Mesenchymal stem cell (in vitro differentiated cells and primary cell): Measurements from ENCODE around the gene KCNK7.
A peak's percentile ranks its signal among the peaks of the same experiment; 100 is the strongest.

ENCODE experiments used
- DNase-seq: peaks from one replicate; pipeline ENCODE4 v3.0.0-alpha.2; 2013
- H2AFZ ChIP-seq: one replicate; pipeline ENCODE4 v1.6.1; 2013; ENCODE audit warnings: low read depth, mild to moderate bottlenecking, control low read depth, inconsistent platforms, low read length, moderate library complexity
- H2AK5ac ChIP-seq: 2 replicates; pipeline ENCODE4 v1.6.1; 2013; ENCODE audit warnings: low read length, moderate library complexity, mild to moderate bottlenecking, inconsistent platforms; ENCODE audit not compliant: severe bottlenecking
- H2BK120ac ChIP-seq: one replicate; pipeline ENCODE4 v1.6.1; 2013; ENCODE audit warnings: low read depth, mild to moderate bottlenecking, inconsistent platforms, low read length, moderate library complexity
- H2BK12ac ChIP-seq, 2 experiments: one replicate each; pipeline ENCODE4 v1.6.1; 2013; ENCODE audit warnings: inconsistent platforms in 2 of 2, low read length in 2 of 2, mild to moderate bottlenecking in 2 of 2, moderate library complexity in 2 of 2, control low read depth in 1 of 2
- H2BK15ac ChIP-seq: one replicate; pipeline ENCODE4 v1.6.1; 2013; ENCODE audit warnings: mild to moderate bottlenecking, low read depth, inconsistent platforms; ENCODE audit not compliant: poor library complexity, severe bottlenecking
- H2BK5ac ChIP-seq: 2 replicates; pipeline ENCODE4 v1.6.1; 2013; ENCODE audit warnings: low read depth, mild to moderate bottlenecking, low read length, control low read depth, inconsistent platforms; ENCODE audit not compliant: poor library complexity, severe bottlenecking
- H3K14ac ChIP-seq, 2 experiments: one replicate each; pipeline ENCODE4 v1.6.1; 2013; ENCODE audit warnings: inconsistent platforms in 2 of 2, low read length in 2 of 2, control low read depth in 1 of 2, mild to moderate bottlenecking in 1 of 2, moderate library complexity in 1 of 2
- H3K18ac ChIP-seq, 2 experiments: one replicate each; pipeline ENCODE4 v1.6.1; 2013; ENCODE audit warnings: inconsistent platforms in 2 of 2, low read length in 2 of 2, control low read depth in 1 of 2, low read depth in 1 of 2, mild to moderate bottlenecking in 1 of 2
- H3K23ac ChIP-seq, 2 experiments: one replicate each; pipeline ENCODE4 v1.6.1; 2013; ENCODE audit warnings: inconsistent platforms in 2 of 2, low read length in 2 of 2, mild to moderate bottlenecking in 2 of 2, moderate library complexity in 2 of 2, control low read depth in 1 of 2
- H3K27ac ChIP-seq: 2 replicates; pipeline ENCODE4 v1.5.1; 2013; ENCODE audit warnings: mild to moderate bottlenecking, moderate library complexity, low read length, control low read depth, inconsistent platforms; ENCODE audit not compliant: poor library complexity, severe bottlenecking
- H3K27me3 ChIP-seq, 2 experiments: 2 replicates each; pipeline versions ENCODE4 v1.6.1 to v1.7.0; 2013; ENCODE audit warnings: low read length in 2 of 2, mild to moderate bottlenecking in 2 of 2, moderate library complexity in 2 of 2, control low read depth in 1 of 2, inconsistent platforms in 1 of 2; ENCODE audit not compliant: control insufficient read depth in 1 of 2, insufficient read depth in 1 of 2
- H3K36me3 ChIP-seq, 2 experiments: 2 replicates each; pipeline versions ENCODE4 v1.6.1 to v1.7.0; 2013; ENCODE audit warnings: low read length in 2 of 2, control low read depth in 1 of 2, inconsistent platforms in 1 of 2, low read depth in 1 of 2, mild to moderate bottlenecking in 1 of 2; ENCODE audit not compliant: insufficient read depth in 2 of 2, control insufficient read depth in 1 of 2
- H3K4ac ChIP-seq, 2 experiments: one replicate each; pipeline ENCODE4 v1.6.1; 2013; ENCODE audit warnings: inconsistent platforms in 2 of 2, low read length in 2 of 2, mild to moderate bottlenecking in 2 of 2, moderate library complexity in 2 of 2, control low read depth in 1 of 2, low read depth in 1 of 2
- H3K4me1 ChIP-seq: 2 replicates; pipeline ENCODE4 v1.6.1; 2013; ENCODE audit warnings: low read depth, low read length, control low read depth; ENCODE audit not compliant: control insufficient read depth, insufficient read depth
- H3K4me2 ChIP-seq: 2 replicates; pipeline ENCODE4 v1.6.1; 2013; ENCODE audit warnings: low read length, mild to moderate bottlenecking, inconsistent platforms; ENCODE audit not compliant: poor library complexity, severe bottlenecking
- H3K4me3 ChIP-seq, 2 experiments: 2 replicates each; pipeline versions ENCODE4 v1.5.1 to v1.7.0; 2013; ENCODE audit warnings: low read length in 2 of 2, mild to moderate bottlenecking in 2 of 2, control low read depth in 1 of 2, low read depth in 1 of 2; ENCODE audit not compliant: insufficient read depth in 1 of 2
- H3K79me1 ChIP-seq: replicated peaks from 2 replicates; pipeline ENCODE4 v1.6.1; 2013; ENCODE audit warnings: mild to moderate bottlenecking, control low read depth, low read length, inconsistent platforms; ENCODE audit not compliant: poor library complexity, severe bottlenecking
- H3K9ac ChIP-seq: 2 replicates; pipeline ENCODE4 v1.7.0; 2013; ENCODE audit warnings: mild to moderate bottlenecking, low read length, moderate library complexity
- H3K9me3 ChIP-seq: 2 replicates; pipeline ENCODE4 v1.7.0; 2013; ENCODE audit warnings: mild to moderate bottlenecking, low read length; ENCODE audit not compliant: control insufficient read depth
- H4K8ac ChIP-seq: one replicate; pipeline ENCODE4 v1.6.1; 2013; ENCODE audit warnings: inconsistent platforms, mild to moderate bottlenecking, low read length, moderate library complexity
- H4K91ac ChIP-seq: one replicate; pipeline ENCODE4 v1.6.1; 2013; ENCODE audit warnings: mild to moderate bottlenecking, low read length, inconsistent platforms
- WGBS: methylation state at CpG from one replicate; pipeline ENCODE4 v1.1.7; 2013; ENCODE audit warnings: mixed read lengths; 5-methylcytosine and 5-hydroxymethylcytosine counted together

Gene KCNK7

DNA sequence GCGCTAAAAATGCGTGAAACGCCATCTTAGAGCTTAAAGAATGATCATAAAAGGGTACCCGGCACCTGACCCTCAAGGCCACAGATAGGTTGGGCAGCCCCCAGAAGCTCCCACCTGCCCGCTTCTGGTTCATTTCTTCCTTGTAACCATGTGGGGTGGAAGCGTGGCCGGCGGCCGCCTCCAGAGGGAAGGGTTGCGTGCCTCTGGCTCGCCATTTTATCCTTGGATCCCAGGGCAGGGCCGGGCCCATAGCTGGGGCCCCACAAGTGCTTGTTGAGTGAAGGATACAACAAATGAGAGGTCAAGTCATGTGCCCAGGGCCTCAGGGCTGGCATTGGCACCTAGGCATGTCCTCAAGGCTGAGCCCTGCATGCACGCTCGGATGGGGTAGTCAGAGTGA is 25.9 kb upstream of the KCNK7 start:
- H3K14ac ChIP-seq, result no peak overlapping the region
- peaks cover 39% of the 10 kb centered on the region for H3K79me1 ChIP-seq
- H2BK5ac ChIP-seq, result no peak overlapping the region
- DNase-seq, result no peak
- WGBS, result 98% methylated on average over 14 of the region's 14 CpGs
- H3K9ac ChIP-seq, result no peak overlapping the region
- no peak overlapping the region for H2AFZ ChIP-seq
- H3K4me3 ChIP-seq, result no peak overlapping the region
- no peak overlapping the region for H4K91ac ChIP-seq
- H3K36me3 ChIP-seq, result peaks cover 88 to 92% of the 10 kb centered on the region in 2 experiments
- H3K9me3 ChIP-seq, result no peaks in the 10 kb centered on the region
- H2BK120ac ChIP-seq, result no peak overlapping the region
- H2BK15ac ChIP-seq, result no peak overlapping the region
- H4K8ac ChIP-seq, result no peak overlapping the region
- H3K4ac ChIP-seq, result no peak overlapping the region
- peaks cover 43% of the 10 kb centered on the region for H3K4me1 ChIP-seq
- no peak overlapping the region for H3K4me2 ChIP-seq
- peak overlapping the region; percentile 9 for H3K27ac ChIP-seq
- no peak overlapping the region for H3K23ac ChIP-seq
- H3K27me3 ChIP-seq, result no peaks in the 10 kb centered on the region
- H2BK12ac ChIP-seq, result no peak overlapping the region
- H2AK5ac ChIP-seq, result peak overlapping the region; percentile 2
- H3K18ac ChIP-seq, result no peak overlapping the region

DNA sequence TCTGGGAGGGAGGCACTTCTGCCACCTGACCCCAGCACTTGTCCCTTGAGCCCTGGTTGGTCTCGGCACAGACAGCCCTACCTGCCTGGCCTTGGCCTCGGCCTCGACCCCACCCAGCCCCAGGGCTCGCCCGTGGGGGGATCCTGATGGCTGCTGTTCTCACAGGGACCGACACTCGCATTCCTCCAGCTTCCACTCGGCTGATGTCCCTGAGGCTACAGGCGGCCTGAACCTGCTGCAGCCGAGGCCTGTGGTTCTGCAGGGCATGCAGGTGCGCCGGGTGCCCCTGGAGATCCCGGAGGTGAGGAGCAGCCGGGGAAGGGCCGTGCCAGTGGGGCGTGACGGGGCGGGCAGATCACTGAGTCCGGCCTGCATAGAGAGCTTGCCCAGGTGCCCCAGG is 25.1 kb upstream of the KCNK7 start:
- Histone ChIP-seq H2BK5ac (no peak overlapping the region), H3K9ac (no peak overlapping the region), H4K91ac (no peak overlapping the region), H2AK5ac (no peak overlapping the region), H3K4me3 (no peak overlapping the region), H2BK15ac (no peak overlapping the region), H3K79me1 (peaks cover 39% of the 10 kb centered on the region), H3K18ac (no peak overlapping the region), H3K27ac (peak overlapping the region; percentile 5), H2BK12ac (no peak overlapping the region), H3K27me3 (no peaks in the 10 kb centered on the region), H3K4me1 (peaks cover 41% of the 10 kb centered on the region), H2BK120ac (no peak overlapping the region), H3K23ac (no peak overlapping the region), H3K4me2 (peak overlapping the region; percentile 0), H3K9me3 (no peaks in the 10 kb centered on the region), H3K14ac (no peak overlapping the region), H2AFZ (no peak overlapping the region), H4K8ac (no peak overlapping the region), H3K4ac (no peak overlapping the region), H3K36me3 (peaks cover 80 to 84% of the 10 kb centered on the region in 2 experiments)
- 95% methylated on average over 19 of the region's 19 CpGs for WGBS
- no peak for DNase-seq

DNA sequence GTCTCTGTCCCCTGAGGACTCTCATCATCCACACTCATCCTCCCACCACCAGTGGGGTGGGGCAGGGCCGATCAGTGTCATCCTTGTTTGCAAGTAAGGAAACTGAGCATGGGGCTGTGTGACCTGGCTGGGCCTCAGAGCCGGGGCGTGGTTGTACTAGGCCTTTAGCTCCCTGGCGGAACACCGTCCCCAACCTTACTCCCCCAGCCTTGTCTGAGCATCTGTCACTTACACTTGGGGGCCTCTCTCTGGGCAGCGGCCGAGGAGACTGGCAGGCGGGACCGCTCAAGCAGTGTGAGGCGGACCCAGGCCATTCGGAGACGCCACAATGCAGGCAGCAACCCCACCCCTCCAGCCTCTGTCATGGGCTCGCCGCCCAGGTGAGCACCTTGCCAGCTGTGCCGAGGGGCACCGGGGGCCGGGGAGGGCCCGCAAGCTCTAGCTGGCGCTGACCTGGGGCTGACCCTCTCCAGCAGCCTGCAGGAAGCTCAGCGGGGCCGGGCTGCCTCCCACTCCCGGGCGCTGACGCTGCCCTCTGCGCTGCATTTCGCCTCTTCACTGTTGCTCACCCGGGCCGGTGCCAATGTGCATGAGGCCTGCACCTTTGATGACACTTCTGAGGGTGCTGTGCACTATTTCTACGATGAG is 23.8 kb upstream of the KCNK7 start:
- Histone ChIP-seq H2AFZ (no peak overlapping the region), H3K79me1 (peaks cover 36% of the 10 kb centered on the region), H2BK15ac (no peak overlapping the region), H3K14ac (no peak overlapping the region), H3K27ac (no peak overlapping the region), H3K18ac (no peak overlapping the region), H3K4ac (no peak overlapping the region), H4K91ac (no peak overlapping the region), H3K36me3 (peaks cover 68 to 73% of the 10 kb centered on the region in 2 experiments), H3K4me1 (peaks cover 37% of the 10 kb centered on the region), H3K27me3 (no peaks in the 10 kb centered on the region), H4K8ac (no peak overlapping the region), H3K9me3 (no peaks in the 10 kb centered on the region), H2BK5ac (no peak overlapping the region), H3K4me2 (no peak overlapping the region), H3K4me3 (no peak overlapping the region), H3K23ac (no peak overlapping the region), H2AK5ac (no peak overlapping the region), H2BK120ac (no peak overlapping the region), H3K9ac (no peak overlapping the region), H2BK12ac (no peak overlapping the region)
- WGBS, result 94% methylated on average over 29 of the region's 29 CpGs
- DNase-seq, result no peak

DNA sequence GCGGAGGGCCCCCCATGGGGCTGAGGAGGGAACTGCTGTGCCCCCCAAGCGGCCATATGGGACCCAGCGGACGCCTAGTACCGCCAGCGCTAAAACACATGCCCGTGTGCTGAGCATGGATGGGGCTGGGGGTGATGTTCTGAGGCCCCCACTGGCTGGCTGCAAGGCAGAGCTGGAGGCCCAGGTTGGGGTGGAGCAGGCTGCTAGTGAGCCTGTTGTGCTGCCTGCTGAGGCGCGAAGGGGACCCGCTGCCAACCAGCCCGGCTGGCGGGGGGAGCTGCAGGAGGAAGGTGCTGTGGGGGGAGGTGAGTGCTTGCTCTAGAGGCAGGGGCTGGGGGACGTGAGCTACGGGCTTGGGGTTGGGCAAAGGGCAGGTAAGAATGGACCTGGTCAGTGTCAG is 23.2 kb upstream of the KCNK7 start:
- Histone ChIP-seq H2AFZ (no peak overlapping the region), H3K27ac (no peak overlapping the region), H3K4me1 (peaks cover 37% of the 10 kb centered on the region), H3K4me3 (no peak overlapping the region), H4K8ac (no peak overlapping the region), H2AK5ac (no peak overlapping the region), H2BK5ac (no peak overlapping the region), H3K18ac (no peak overlapping the region), H3K4ac (no peak overlapping the region), H3K14ac (no peak overlapping the region), H4K91ac (no peak overlapping the region), H3K23ac (no peak overlapping the region), H3K27me3 (no peaks in the 10 kb centered on the region), H3K9me3 (no peaks in the 10 kb centered on the region), H2BK120ac (no peak overlapping the region), H3K4me2 (no peak overlapping the region), H3K36me3 (peaks cover 61 to 67% of the 10 kb centered on the region in 2 experiments), H3K9ac (no peak overlapping the region), H3K79me1 (peaks cover 33% of the 10 kb centered on the region), H2BK12ac (no peak overlapping the region), H2BK15ac (no peak overlapping the region)
- DNase-seq, result no peak
- 96% methylated on average over 14 of the region's 14 CpGs for WGBS
